ENCODE measurements around the gene RBM10. TPM values are rescaled to one million over a fixed set of nuclear protein-coding genes. Genes with fewer than 3 reads are reported as not detected.

The RBM10 gene
- total RNA-seq, 1 donor from 2014 or later, result 61.9 TPM

GRCh38 chrX:47231167-47231566, 86.1 kb downstream of the RBM10 start:
- TF ChIP-seq CTCF (conservative IDR thresholded peaks at IDR 0.05), result no peak
- H3K9me3 Mint-ChIP-seq, result no peaks in the 10 kb centered on the region
- no peak for DNase-seq (ENCODE audit: extremely low spot score, unreplicated experiment)
- no peaks in the 10 kb centered on the region for H3K27me3 Mint-ChIP-seq
- peaks cover 20% of the 10 kb centered on the region for H3K36me3 Mint-ChIP-seq
- H3K27ac Mint-ChIP-seq, result peak overlapping the region; percentile 100
- H3K4me3 Mint-ChIP-seq, result peak overlapping the region; percentile 53
- H3K4me1 Mint-ChIP-seq (ENCODE audit: unreplicated experiment), result peaks cover 29% of the 10 kb centered on the region

DNA sequence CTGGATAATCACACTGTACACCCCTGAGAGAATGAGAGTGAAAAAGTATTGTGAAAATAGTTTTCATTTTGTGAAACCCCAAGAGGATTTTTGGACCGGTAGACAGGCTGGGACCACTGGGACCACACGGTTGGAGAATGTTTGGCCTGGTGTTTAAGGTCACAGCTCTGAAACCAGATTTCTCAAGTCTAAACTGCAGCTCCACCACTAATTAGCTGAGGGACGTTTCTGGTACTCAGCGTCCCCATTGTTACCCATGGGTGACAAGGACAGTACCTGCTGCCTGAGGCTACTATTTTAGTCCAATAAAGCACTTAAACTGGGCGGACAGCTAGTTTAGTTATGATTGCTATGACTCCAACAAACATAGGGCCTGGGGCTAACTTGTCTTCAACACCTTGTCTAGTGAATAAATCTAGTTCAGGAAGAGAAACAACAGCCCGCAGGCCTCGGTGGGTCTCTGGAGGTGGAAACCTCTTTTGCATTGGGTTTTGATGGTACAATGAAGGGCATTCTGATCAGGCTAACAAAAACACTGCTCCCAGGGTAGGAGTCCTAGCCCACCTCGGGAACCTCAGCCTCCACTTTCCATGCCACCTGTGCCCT, 87.3 kb downstream of the RBM10 start:
- H3K27ac Mint-ChIP-seq, result peak overlapping the region; percentile 100
- H3K4me1 Mint-ChIP-seq (ENCODE audit: unreplicated experiment), result peaks cover 39% of the 10 kb centered on the region
- peaks cover 20% of the 10 kb centered on the region for H3K36me3 Mint-ChIP-seq
- peak overlapping the region; percentile 96 for H3K4me3 Mint-ChIP-seq
- no peaks in the 10 kb centered on the region for H3K27me3 Mint-ChIP-seq
- TF ChIP-seq CTCF (conservative IDR thresholded peaks at IDR 0.05), result no peak
- H3K9me3 Mint-ChIP-seq, result no peaks in the 10 kb centered on the region
- DNase-seq (ENCODE audit: extremely low spot score, unreplicated experiment), result no peak

DNA sequence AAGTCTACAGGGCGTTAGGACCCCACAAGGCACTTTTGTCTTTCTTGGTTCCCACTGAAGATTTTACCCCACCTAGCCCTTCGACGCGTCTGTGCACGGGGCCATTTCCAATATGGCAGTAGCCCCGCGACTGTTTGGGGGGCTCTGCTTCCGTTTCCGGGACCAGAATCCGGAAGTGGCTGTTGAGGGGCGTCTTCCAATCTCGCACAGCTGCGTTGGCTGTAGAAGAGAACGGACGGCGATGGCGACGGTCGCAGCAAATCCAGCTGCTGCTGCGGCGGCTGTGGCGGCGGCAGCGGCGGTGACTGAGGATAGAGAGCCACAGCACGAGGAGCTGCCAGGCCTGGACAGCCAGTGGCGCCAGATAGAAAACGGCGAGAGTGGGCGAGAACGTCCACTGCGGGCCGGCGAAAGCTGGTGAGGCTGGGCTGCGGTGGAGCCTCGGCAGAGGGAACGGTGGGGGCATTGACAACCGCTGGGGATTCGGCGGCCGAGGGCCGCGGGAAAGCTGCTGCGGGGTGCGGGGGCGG, 87.8 kb downstream of the RBM10 start, which contains the start of gene USP11:
Gene USP11 (plus strand): TSS at position 207 of the 530 bp plus-strand sequence. CDS start 35 bp downstream, at position 242.
- peaks cover 39% of the 10 kb centered on the region for H3K4me1 Mint-ChIP-seq (ENCODE audit: unreplicated experiment)
- no peaks in the 10 kb centered on the region for H3K27me3 Mint-ChIP-seq
- H3K9me3 Mint-ChIP-seq, result no peaks in the 10 kb centered on the region
- DNase-seq (ENCODE audit: extremely low spot score, unreplicated experiment), result no peak
- peak within 1 kb of the TSS; percentile 100 for H3K27ac Mint-ChIP-seq
- peaks cover 18% of the 10 kb centered on the region for H3K36me3 Mint-ChIP-seq
- no peak for TF ChIP-seq CTCF (conservative IDR thresholded peaks at IDR 0.05)
- peak within 1 kb of the TSS; percentile 96 for H3K4me3 Mint-ChIP-seq

DNA sequence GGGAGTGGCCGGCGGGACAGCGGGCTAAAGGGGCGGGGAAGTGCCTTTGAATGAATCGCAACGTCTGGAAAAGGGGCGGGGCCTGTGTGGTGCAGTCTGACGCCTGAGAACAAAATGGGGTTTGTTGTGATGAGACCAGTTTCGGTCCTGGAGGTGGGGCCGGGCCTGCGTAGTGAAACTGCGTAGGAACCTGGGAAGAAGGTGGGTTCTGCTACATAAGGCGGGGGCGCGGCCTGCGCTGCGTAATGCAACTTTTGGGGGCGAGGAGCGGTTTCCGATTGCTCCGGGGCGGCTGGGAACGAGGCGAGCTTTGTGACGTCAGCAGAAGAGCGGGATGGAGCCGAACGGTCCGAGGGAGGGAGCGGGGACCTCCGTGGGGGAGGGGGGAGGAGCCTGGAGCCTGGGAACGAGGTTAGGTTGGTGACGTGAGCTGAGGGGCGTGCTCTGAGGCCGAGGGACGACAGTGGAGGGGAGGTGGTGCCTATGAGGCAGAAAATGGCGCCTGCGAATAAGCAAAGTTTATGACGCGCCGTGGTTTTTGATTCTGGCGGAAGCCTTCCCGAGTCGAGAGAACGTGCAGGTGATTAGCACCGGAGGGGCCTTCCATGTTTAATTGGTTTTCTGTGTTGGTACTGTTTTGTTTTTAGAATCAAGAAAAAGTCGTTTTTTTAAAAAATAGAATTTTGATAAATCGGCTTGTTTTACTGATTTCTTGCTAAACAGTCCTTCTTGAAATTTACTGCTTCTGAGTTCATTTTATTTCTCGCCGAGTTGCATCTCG, 88.5 kb downstream of the RBM10 start:
- H3K27ac Mint-ChIP-seq, result peak overlapping the region; percentile 100
- peaks cover 12% of the 10 kb centered on the region for H3K36me3 Mint-ChIP-seq
- no peaks in the 10 kb centered on the region for H3K27me3 Mint-ChIP-seq
- peaks cover 39% of the 10 kb centered on the region for H3K4me1 Mint-ChIP-seq (ENCODE audit: unreplicated experiment)
- no peak for TF ChIP-seq CTCF (conservative IDR thresholded peaks at IDR 0.05)
- peak overlapping the region; percentile 96 for H3K4me3 Mint-ChIP-seq
- H3K9me3 Mint-ChIP-seq, result no peaks in the 10 kb centered on the region
- peak; percentile 98 for DNase-seq (ENCODE audit: extremely low spot score, unreplicated experiment)

GRCh38 chrX:47234583-47234982, 89.6 kb downstream of the RBM10 start:
- H3K27ac Mint-ChIP-seq, result peak overlapping the region; percentile 100
- peaks cover 39% of the 10 kb centered on the region for H3K4me1 Mint-ChIP-seq (ENCODE audit: unreplicated experiment)
- peaks cover 8% of the 10 kb centered on the region for H3K36me3 Mint-ChIP-seq
- no peak for DNase-seq (ENCODE audit: extremely low spot score, unreplicated experiment)
- H3K9me3 Mint-ChIP-seq, result no peaks in the 10 kb centered on the region
- no peak for TF ChIP-seq CTCF (conservative IDR thresholded peaks at IDR 0.05)
- no peaks in the 10 kb centered on the region for H3K27me3 Mint-ChIP-seq
- H3K4me3 Mint-ChIP-seq, result peak overlapping the region; percentile 96

Data from type B pancreatic cell (in vitro differentiated cells).